NCI-H1436 treated with DMSO at 0.1 percent for 48 hours (cell line): ENCODE results near the gene UHRF1.
"Not testable (repeated sequence)": the region's sequence is repeated elsewhere in the genome, so short reads cannot be mapped to it uniquely, and the experiment has no call there.

Experiments used
- DNase-seq: peaks from one replicate; lab custom pipeline; 2025; lab: John Stamatoyannopoulos, UW

The UHRF1 gene

GRCh38 chr19:4971816-4972495, 62.7 kb downstream of the UHRF1 start:
- DNase-seq: no peak

- no peak for DNase-seq
Measured at GRCh38 chr19:4972509-4973230, 63.4 kb downstream of the UHRF1 start.

- no peak for DNase-seq
Measured at GRCh38 chr19:4974880-4975469, 65.7 kb downstream of the UHRF1 start.

GRCh38 chr19:4975601-4976000, 66.3 kb downstream of the UHRF1 start:
- DNase-seq: not testable (repeated sequence)

GRCh38 chr19:4976401-4977298, 67.3 kb downstream of the UHRF1 start:
- DNase-seq: no peak

- DNase-seq: no peak
Measured at GRCh38 chr19:4977299-4978174, 68.2 kb downstream of the UHRF1 start.

- no peak for DNase-seq
Measured at GRCh38 chr19:4979211-4979807, 70.0 kb downstream of the UHRF1 start.

GRCh38 chr19:4980067-4980466, 70.8 kb downstream of the UHRF1 start:
- no peak for DNase-seq

- no peak for DNase-seq
Measured at GRCh38 chr19:4980838-4981680, 71.8 kb downstream of the UHRF1 start.

GRCh38 chr19:4981681-4981958, 72.3 kb downstream of the UHRF1 start:
- DNase-seq: no peak

- DNase-seq: no peak
Measured at GRCh38 chr19:4983346-4984105, 74.2 kb downstream of the UHRF1 start.

GRCh38 chr19:4984106-4984380, 74.7 kb downstream of the UHRF1 start:
- no peak for DNase-seq

- DNase-seq: no peak
Measured at GRCh38 chr19:4984438-4984990, 75.2 kb downstream of the UHRF1 start.

GRCh38 chr19:4985551-4985991, 76.3 kb downstream of the UHRF1 start:
- no peak for DNase-seq

GRCh38 chr19:4986056-4986455, 76.8 kb downstream of the UHRF1 start:
- DNase-seq: no peak

- DNase-seq: no peak
Measured at GRCh38 chr19:4986471-4986891, 77.2 kb downstream of the UHRF1 start.

- DNase-seq: no peak
Measured at GRCh38 chr19:4987256-4987655, 78.0 kb downstream of the UHRF1 start.

- no peak for DNase-seq
Measured at GRCh38 chr19:4987692-4988370, 78.5 kb downstream of the UHRF1 start.
